ENCODE results near the gene SKP1. TPM values are rescaled to one million over a fixed set of nuclear protein-coding genes. Genes with fewer than 3 reads are reported as not detected.

SKP1 gene
- total and polyA plus RNA-seq, 10 of the 15 experiments (the other 5 are each of a cell fraction or from before 2014, with no cell fraction given) = 100 to 1,686 (median 519) TPM

GRCh38 chr5:134122530-134122929 lies 54.2 kb downstream of the SKP1 start (continued):
- TF ChIP-seq EP300 (IDR thresholded peaks at IDR 0.05; ENCODE audit: borderline replicate concordance in 1 of 2, control insufficient read depth in 1 of 2, low read depth in 2 of 2, low read length in 2 of 2) = peak; percentile 16 to 46; a peak in 1 of 4 replicates
- TF ChIP-seq, protein P1, sequence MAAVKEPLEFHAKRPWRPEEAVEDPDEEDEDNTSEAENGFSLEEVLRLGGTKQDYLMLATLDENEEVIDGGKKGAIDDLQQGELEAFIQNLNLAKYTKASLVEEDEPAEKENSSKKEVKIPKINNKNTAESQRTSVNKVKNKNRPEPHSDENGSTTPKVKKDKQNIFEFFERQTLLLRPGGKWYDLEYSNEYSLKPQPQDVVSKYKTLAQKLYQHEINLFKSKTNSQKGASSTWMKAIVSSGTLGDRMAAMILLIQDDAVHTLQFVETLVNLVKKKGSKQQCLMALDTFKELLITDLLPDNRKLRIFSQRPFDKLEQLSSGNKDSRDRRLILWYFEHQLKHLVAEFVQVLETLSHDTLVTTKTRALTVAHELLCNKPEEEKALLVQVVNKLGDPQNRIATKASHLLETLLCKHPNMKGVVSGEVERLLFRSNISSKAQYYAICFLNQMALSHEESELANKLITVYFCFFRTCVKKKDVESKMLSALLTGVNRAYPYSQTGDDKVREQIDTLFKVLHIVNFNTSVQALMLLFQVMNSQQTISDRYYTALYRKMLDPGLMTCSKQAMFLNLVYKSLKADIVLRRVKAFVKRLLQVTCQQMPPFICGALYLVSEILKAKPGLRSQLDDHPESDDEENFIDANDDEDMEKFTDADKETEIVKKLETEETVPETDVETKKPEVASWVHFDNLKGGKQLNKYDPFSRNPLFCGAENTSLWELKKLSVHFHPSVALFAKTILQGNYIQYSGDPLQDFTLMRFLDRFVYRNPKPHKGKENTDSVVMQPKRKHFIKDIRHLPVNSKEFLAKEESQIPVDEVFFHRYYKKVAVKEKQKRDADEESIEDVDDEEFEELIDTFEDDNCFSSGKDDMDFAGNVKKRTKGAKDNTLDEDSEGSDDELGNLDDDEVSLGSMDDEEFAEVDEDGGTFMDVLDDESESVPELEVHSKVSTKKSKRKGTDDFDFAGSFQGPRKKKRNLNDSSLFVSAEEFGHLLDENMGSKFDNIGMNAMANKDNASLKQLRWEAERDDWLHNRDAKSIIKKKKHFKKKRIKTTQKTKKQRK (IDR thresholded peaks at IDR 0.05; ENCODE audit: low read depth, low read length) = no peak
- TF ChIP-seq, protein P2, sequence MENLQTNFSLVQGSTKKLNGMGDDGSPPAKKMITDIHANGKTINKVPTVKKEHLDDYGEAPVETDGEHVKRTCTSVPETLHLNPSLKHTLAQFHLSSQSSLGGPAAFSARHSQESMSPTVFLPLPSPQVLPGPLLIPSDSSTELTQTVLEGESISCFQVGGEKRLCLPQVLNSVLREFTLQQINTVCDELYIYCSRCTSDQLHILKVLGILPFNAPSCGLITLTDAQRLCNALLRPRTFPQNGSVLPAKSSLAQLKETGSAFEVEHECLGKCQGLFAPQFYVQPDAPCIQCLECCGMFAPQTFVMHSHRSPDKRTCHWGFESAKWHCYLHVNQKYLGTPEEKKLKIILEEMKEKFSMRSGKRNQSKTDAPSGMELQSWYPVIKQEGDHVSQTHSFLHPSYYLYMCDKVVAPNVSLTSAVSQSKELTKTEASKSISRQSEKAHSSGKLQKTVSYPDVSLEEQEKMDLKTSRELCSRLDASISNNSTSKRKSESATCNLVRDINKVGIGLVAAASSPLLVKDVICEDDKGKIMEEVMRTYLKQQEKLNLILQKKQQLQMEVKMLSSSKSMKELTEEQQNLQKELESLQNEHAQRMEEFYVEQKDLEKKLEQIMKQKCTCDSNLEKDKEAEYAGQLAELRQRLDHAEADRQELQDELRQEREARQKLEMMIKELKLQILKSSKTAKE (IDR thresholded peaks at IDR 0.05; ENCODE audit: low read depth, poor library complexity, severe bottlenecking) = no peak
- no peak for TF ChIP-seq NKRF (conservative IDR thresholded peaks at IDR 0.05)
- no peak for TF ChIP-seq ZBED1 (IDR thresholded peaks at IDR 0.05; ENCODE audit: borderline replicate concordance)
- peak in 1 of 2 experiments; percentile 41; a peak in 1 of 4 replicates for TF ChIP-seq IKZF2 (IDR thresholded peaks at IDR 0.05)
- no peak for TF ChIP-seq SREBF2 (IDR thresholded peaks at IDR 0.05; ENCODE audit: low read length)
- TF ChIP-seq BCL11A (IDR thresholded peaks at IDR 0.05; ENCODE audit: low read depth, low read length) = no peak
- TF ChIP-seq RBBP5 (conservative IDR thresholded peaks at IDR 0.05) = no peak
- peak; percentile 44 to 51; a peak in 2 of 4 replicates for TF ChIP-seq BHLHE40 (IDR thresholded peaks at IDR 0.05; ENCODE audit: borderline replicate concordance in 1 of 2, low read depth in 2 of 2, low read length in 1 of 2)
- no peak for TF ChIP-seq CREB1 (IDR thresholded peaks at IDR 0.05; ENCODE audit: low read depth)
- TF ChIP-seq, protein P3, sequence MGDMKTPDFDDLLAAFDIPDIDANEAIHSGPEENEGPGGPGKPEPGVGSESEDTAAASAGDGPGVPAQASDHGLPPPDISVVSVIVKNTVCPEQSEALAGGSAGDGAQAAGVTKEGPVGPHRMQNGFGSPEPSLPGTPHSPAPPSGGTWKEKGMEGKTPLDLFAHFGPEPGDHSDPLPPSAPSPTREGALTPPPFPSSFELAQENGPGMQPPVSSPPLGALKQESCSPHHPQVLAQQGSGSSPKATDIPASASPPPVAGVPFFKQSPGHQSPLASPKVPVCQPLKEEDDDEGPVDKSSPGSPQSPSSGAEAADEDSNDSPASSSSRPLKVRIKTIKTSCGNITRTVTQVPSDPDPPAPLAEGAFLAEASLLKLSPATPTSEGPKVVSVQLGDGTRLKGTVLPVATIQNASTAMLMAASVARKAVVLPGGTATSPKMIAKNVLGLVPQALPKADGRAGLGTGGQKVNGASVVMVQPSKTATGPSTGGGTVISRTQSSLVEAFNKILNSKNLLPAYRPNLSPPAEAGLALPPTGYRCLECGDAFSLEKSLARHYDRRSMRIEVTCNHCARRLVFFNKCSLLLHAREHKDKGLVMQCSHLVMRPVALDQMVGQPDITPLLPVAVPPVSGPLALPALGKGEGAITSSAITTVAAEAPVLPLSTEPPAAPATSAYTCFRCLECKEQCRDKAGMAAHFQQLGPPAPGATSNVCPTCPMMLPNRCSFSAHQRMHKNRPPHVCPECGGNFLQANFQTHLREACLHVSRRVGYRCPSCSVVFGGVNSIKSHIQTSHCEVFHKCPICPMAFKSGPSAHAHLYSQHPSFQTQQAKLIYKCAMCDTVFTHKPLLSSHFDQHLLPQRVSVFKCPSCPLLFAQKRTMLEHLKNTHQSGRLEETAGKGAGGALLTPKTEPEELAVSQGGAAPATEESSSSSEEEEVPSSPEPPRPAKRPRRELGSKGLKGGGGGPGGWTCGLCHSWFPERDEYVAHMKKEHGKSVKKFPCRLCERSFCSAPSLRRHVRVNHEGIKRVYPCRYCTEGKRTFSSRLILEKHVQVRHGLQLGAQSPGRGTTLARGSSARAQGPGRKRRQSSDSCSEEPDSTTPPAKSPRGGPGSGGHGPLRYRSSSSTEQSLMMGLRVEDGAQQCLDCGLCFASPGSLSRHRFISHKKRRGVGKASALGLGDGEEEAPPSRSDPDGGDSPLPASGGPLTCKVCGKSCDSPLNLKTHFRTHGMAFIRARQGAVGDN (IDR thresholded peaks at IDR 0.05) = peak; percentile 75; the same call in 1 of the 2 replicates
- peak; percentile 47; the same call in 1 of the 2 replicates for TF ChIP-seq TCF12 (IDR thresholded peaks at IDR 0.05; ENCODE audit: low read depth, low read length)
- no peak for TF ChIP-seq KLF5 (IDR thresholded peaks at IDR 0.05; ENCODE audit: partially characterized antibody)
- TF ChIP-seq ELK1 (IDR thresholded peaks at IDR 0.05; ENCODE audit: low read depth, low read length) = no peak
- no peak for TF ChIP-seq SMAD5 (IDR thresholded peaks at IDR 0.05; ENCODE audit: low read depth)
- TF ChIP-seq KDM1A (IDR thresholded peaks at IDR 0.05; ENCODE audit: borderline replicate concordance) = no peak
- 0 out of 2 replicates have a peak, but pooled peaks have one; percentile 42 for TF ChIP-seq RAD51 (IDR thresholded peaks at IDR 0.05)

Data from GM12878 (cell line).